IPS-18a (cell line): ENCODE results near the gene AGBL1.

Experiments
- H3K27ac ChIP-seq: one replicate; pipeline ENCODE4 v1.5.1; 2013; ENCODE audit warnings: low read length
- H3K27me3 ChIP-seq: one replicate; pipeline ENCODE4 v1.6.1; 2013; ENCODE audit warnings: mild to moderate bottlenecking, low read length; ENCODE audit not compliant: control insufficient read depth, insufficient read depth
- H3K36me3 ChIP-seq: one replicate; pipeline ENCODE4 v1.6.1; 2013; ENCODE audit warnings: low read depth, low read length; ENCODE audit not compliant: control insufficient read depth
- H3K4me1 ChIP-seq: one replicate; pipeline ENCODE4 v1.6.1; 2013; ENCODE audit warnings: low read depth, low read length; ENCODE audit not compliant: control insufficient read depth
- H3K4me3 ChIP-seq: one replicate; pipeline ENCODE4 v1.5.1; 2013; ENCODE audit warnings: low read length
- H3K9ac ChIP-seq: one replicate; pipeline ENCODE4 v1.6.1; 2013; ENCODE audit warnings: mild to moderate bottlenecking, low read length, moderate library complexity
- H3K9me3 ChIP-seq: one replicate; pipeline ENCODE4 v1.6.1; 2013; ENCODE audit warnings: low read depth, low read length; ENCODE audit not compliant: control insufficient read depth

AGBL1 gene

DNA sequence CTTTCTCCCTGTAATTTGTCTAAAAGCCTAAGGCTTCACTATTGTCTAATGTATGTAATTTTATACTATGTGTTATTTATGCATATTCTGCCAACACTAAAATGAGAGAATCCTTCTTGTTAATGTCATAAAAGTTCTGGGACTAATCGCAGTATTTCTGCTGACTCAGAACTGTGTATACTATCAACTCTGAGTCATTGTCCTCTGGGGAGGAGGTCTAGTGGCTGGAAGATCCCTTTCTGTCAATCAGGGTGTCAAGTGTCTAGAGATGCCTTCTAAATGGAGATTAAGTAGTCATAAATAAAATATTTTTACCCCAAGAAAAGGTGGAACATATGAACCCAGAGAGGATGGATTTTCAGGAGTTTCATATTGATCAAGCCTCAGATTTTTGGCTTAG lies 473.4 kb downstream of the AGBL1 start:
- no peaks in the 10 kb centered on the region for H3K36me3 ChIP-seq
- no peaks in the 10 kb centered on the region for H3K9me3 ChIP-seq
- H3K9ac ChIP-seq, result no peak overlapping the region
- no peak overlapping the region for H3K27ac ChIP-seq
- peaks cover 5% of the 10 kb centered on the region for H3K4me1 ChIP-seq
- no peak overlapping the region for H3K4me3 ChIP-seq
- no peaks in the 10 kb centered on the region for H3K27me3 ChIP-seq

DNA sequence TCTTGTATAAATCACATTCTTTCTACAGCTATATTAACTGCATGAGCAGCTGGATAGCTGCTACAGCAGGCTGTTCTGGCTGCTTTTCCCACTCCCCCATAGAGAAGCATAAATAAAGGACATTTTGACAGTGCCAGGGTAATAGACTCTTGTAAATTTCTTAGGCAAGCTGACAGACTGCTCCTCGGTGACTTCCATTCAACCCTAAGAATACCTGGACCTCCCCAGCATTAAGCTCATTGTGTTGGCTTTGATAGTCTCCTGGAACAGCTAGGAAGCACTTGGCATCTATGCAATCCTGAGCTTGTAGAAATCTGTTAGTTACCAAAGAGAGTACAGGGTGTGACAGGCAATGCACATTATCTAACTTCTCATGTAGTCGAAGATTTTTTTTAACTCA lies 475.4 kb downstream of the AGBL1 start:
- H3K27me3 ChIP-seq, result no peaks in the 10 kb centered on the region
- peaks cover 5% of the 10 kb centered on the region for H3K4me1 ChIP-seq
- H3K9ac ChIP-seq, result no peak overlapping the region
- no peak overlapping the region for H3K27ac ChIP-seq
- H3K9me3 ChIP-seq, result no peaks in the 10 kb centered on the region
- no peaks in the 10 kb centered on the region for H3K36me3 ChIP-seq
- no peak overlapping the region for H3K4me3 ChIP-seq

DNA sequence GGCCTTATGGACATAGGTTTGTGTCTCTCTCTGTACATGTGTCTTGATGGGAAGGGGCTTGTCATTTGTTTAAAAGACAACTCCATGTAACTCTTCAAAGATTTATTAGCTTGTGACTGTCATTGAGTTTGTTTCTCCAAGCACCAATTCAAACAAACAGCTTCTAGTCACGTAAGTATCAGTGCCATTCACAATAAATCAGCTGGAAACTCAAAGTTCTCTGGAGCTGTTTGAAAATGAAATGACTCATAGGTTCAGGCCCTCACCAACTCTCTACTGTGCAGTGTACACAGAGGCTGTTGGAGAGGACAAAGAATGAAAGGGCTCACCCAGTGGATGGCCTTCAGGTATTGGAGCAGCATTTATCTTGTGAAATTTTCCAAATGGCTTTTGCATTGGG lies 476.3 kb downstream of the AGBL1 start:
- Histone ChIP-seq H3K9ac (no peak overlapping the region), H3K36me3 (no peaks in the 10 kb centered on the region), H3K4me3 (no peak overlapping the region), H3K27ac (no peak overlapping the region), H3K9me3 (no peaks in the 10 kb centered on the region), H3K27me3 (no peaks in the 10 kb centered on the region), H3K4me1 (peaks cover 5% of the 10 kb centered on the region)

DNA sequence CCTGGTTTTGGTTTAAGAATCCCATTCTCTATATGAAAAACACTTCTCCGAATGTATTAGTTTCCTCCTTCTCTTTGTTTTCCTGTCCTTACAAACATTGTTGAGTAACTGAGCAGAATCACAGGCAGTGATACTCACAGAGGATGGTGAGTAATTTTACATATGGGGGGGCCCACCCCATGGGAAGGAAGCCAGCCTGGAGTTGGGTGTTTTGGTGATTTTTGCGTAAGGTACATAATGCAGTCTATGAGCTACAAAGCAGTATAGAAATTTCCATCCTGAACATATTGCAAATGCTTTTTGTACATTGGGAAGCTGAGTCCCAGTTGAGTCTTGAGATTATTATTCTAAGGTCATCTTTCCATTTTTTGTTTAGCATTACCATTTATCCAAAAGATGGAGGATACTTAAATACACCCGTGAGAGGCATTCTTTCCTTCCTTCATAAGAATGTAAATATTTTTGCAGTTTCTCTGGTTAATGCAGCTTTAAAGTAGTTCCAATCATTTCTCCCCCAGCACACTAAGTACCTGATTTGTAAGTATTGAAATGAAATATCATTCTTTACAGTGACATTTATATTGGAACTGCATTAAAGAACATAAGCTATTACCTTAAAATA lies 476.8 kb downstream of the AGBL1 start:
- Histone ChIP-seq H3K27me3 (no peaks in the 10 kb centered on the region), H3K9ac (no peak overlapping the region), H3K4me3 (no peak overlapping the region), H3K4me1 (peaks cover 5% of the 10 kb centered on the region), H3K27ac (no peak overlapping the region), H3K9me3 (no peaks in the 10 kb centered on the region), H3K36me3 (no peaks in the 10 kb centered on the region)

DNA sequence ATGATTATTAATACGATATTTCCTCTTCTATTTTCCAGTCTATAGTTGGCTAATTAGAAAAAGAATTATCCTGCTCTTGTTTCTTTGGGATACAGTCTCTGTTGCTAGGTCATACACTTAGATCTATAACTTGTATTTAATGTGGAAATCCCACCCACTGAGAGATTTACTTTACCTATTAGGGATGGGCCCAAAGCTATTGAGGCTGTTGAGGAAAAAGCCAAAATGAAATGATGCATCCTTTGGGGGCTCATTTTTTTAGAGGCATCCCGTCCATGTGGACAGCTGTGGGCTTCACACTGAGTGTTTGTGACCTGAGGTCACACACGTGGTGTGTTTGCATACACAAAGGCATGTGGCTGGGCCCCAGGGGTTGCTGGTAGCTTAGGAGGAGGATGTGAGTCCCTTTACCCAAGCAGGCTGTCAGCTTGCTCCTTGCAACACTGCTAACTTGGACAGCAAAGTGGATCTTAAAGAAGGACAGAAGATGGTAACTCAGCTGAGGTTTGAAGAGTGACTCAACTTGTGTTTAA lies 477.4 kb downstream of the AGBL1 start:
- H3K4me1 ChIP-seq, result peaks cover 5% of the 10 kb centered on the region
- no peaks in the 10 kb centered on the region for H3K36me3 ChIP-seq
- no peaks in the 10 kb centered on the region for H3K9me3 ChIP-seq
- no peak overlapping the region for H3K9ac ChIP-seq
- no peaks in the 10 kb centered on the region for H3K27me3 ChIP-seq
- H3K4me3 ChIP-seq, result no peak overlapping the region
- no peak overlapping the region for H3K27ac ChIP-seq

DNA sequence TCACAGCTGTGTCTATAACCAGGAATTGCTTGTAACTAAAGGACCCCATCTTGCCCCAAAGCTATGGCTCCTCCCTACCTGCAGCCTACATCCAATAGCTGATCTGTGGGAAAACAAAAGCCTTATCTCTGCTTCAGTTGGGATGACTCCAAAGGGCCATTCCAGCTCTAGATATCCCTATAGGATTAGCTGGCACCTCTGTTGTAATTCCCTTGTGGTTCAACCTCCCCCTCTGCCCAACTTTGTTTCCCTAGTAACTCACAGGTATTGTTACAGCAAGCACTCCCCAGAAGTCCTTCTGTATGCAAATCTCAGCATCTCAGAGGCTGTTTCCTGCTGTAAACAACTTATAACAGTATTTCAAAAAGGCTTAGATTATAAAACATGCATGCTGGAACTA lies 478.6 kb downstream of the AGBL1 start:
- Histone ChIP-seq H3K36me3 (no peaks in the 10 kb centered on the region), H3K27ac (no peak overlapping the region), H3K4me3 (no peak overlapping the region), H3K27me3 (no peaks in the 10 kb centered on the region), H3K9me3 (no peaks in the 10 kb centered on the region), H3K9ac (no peak overlapping the region), H3K4me1 (peaks cover 5% of the 10 kb centered on the region)

DNA sequence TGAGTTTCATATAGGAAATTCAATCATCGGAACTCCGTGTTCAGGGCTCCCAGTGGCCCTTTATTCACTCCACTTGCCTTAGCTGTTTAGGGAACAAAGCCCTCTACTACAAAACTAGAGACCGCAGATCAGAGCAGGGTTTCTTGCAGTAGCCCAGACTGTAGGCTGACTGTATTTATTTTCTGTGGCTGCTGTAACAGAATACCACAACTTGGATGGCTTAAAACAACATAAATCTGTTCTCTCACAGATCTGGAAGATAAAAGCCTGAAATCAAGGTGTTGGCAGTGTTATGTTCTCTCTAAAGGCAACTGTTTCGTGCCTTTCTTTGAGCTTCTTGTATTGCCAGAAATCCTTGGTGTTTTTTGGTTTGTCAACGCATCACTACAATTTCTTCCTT lies 479.0 kb downstream of the AGBL1 start:
- Histone ChIP-seq H3K4me3 (no peak overlapping the region), H3K9ac (no peak overlapping the region), H3K36me3 (no peaks in the 10 kb centered on the region), H3K4me1 (peaks cover 5% of the 10 kb centered on the region), H3K9me3 (no peaks in the 10 kb centered on the region), H3K27ac (no peak overlapping the region), H3K27me3 (no peaks in the 10 kb centered on the region)

DNA sequence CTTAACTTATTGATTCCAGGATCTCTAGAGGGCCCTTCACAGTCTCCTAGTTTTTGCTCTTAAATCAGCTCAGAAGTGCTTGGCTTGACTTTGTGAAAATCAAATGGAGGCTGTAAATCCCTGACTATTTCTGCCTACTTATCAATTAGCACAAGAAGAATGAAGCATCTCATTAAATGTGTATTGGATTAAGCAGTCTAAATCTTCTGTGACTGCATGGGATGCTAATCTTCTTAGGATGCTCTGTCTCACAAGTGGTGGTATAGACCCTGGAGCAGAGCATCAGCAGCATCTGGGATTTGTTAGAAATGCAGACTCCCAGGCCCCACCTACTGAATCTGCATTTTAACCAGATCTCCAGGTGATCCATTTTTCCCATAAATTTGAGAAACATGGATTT lies 488.7 kb downstream of the AGBL1 start:
- Histone ChIP-seq H3K27me3 (no peaks in the 10 kb centered on the region), H3K27ac (no peak overlapping the region), H3K36me3 (no peaks in the 10 kb centered on the region), H3K4me1 (peaks cover 6% of the 10 kb centered on the region), H3K4me3 (no peak overlapping the region), H3K9ac (no peak overlapping the region), H3K9me3 (no peaks in the 10 kb centered on the region)

DNA sequence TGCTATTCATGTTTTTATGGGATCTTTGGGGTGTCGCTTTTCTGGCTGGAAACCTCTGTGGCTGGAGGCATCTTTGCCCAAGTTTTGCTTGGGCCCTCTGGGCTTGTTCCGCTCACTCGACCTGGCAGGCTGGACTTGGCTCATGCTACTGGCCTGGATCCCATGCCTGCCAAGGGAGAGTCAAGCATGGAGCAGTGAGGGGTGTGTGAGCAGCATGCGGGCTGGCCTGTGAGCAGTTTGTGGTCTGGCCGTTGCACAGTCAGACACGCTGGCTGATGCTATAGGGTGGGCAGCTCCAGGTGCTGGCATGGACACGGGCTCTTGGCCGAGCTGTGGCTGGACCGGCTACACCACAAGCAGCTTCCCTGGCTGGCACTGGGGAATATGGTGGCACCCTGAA lies 491.1 kb downstream of the AGBL1 start:
- Histone ChIP-seq H3K27ac (no peak overlapping the region), H3K9me3 (no peaks in the 10 kb centered on the region), H3K27me3 (no peaks in the 10 kb centered on the region), H3K4me1 (peaks cover 14% of the 10 kb centered on the region), H3K36me3 (no peaks in the 10 kb centered on the region), H3K9ac (no peak overlapping the region), H3K4me3 (no peak overlapping the region)

DNA sequence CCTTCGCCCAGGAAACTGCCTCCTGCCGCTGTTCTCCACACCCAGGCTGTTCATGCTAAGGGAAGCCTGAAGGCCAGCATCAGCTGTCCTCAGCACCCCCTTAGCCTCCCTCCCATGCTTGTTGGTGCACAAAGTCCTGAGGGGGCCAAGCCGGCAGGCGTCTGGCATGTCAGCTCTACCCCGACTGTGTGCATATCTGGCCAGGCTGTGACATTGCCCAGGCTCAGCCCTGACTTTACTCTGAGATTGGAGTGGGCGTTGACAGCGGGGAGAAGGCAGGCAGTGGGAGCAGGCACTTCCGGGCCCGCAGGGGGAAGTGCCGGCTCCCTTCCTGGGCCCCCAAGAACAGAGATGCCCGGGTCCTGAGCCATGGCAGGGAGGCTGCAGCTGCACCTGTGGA lies 492.2 kb downstream of the AGBL1 start:
- Histone ChIP-seq H3K36me3 (no peaks in the 10 kb centered on the region), H3K9me3 (no peaks in the 10 kb centered on the region), H3K9ac (no peak overlapping the region), H3K27me3 (no peaks in the 10 kb centered on the region), H3K4me3 (no peak overlapping the region), H3K4me1 (peaks cover 14% of the 10 kb centered on the region), H3K27ac (no peak overlapping the region)

DNA sequence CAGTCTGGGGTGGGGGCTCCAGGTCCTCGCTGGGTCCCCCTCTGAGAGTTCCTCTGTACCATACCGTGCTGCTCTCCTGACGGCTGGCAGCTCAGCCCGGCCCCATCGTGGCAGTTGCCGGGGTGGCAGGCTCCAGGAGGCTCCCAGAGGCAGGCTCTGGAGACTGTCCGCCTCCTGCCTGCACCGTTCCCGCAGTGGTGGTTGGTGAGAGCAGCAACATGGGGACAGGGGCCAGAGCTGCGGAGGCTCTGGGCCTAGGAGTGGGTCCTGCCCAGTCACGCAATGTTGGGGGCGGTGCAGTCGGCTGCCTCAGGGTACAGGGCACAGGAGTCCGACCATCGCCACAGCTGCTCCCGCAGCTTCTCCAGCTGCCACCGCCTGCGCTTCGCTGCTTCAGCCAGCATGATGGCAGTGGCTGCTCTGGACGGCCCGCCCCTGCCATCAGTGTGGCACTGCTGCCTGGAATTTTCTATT lies 492.7 kb downstream of the AGBL1 start:
- no peaks in the 10 kb centered on the region for H3K27me3 ChIP-seq
- H3K9me3 ChIP-seq, result no peaks in the 10 kb centered on the region
- H3K9ac ChIP-seq, result no peak overlapping the region
- H3K36me3 ChIP-seq, result no peaks in the 10 kb centered on the region
- H3K4me3 ChIP-seq, result no peak overlapping the region
- H3K4me1 ChIP-seq, result peaks cover 14% of the 10 kb centered on the region
- H3K27ac ChIP-seq, result no peak overlapping the region

DNA sequence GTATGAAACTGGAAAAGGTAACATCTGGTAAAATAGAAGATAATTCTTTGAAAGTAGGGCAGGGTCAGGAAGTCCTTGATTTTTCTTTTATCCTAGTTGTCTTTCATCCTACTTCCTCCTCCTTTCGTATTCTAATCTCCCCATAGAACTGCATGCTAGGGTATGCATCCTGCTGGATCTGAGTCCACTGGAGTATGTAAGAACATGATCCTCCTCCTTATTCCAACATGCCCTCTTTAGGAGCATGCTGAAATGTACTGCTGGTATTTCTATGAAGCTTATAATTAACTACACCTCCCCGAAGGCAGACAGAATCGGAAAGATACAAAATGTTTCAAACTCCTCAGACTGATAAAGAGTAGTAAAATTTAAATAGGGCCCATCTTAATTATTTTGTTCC lies 493.8 kb downstream of the AGBL1 start:
- Histone ChIP-seq H3K36me3 (no peaks in the 10 kb centered on the region), H3K4me1 (peaks cover 14% of the 10 kb centered on the region), H3K9me3 (no peaks in the 10 kb centered on the region), H3K4me3 (no peak overlapping the region), H3K27me3 (no peaks in the 10 kb centered on the region), H3K9ac (no peak overlapping the region), H3K27ac (no peak overlapping the region)
